ENCODE results near the gene ATAD3B.
"Not testable (repeated sequence)": the region's sequence is repeated elsewhere in the genome, so short reads cannot be mapped to it uniquely, and the experiment has no call there.

The ATAD3B gene

DNA sequence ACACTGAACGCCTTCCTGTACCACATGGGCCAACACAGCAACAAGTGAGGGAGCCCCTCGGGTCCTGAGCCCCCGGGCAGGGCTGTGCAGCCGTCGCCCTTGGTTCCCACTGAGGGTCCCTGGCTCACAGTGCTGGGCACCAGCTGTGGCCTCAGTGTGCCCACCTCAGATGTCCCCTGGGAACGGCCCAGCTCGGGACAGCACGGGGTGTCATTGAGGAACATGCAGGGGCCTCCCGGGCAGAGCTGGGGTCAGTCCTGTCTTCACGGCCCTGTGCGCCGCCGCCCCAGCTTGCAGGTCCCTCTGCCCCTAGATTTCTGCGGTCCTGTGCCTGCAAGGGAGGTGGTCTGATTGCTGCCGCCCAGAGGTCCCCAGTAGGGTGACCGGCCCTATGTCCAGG lies 17.7 kb downstream of the ATAD3B start:
- TF ChIP-seq, protein P1, sequence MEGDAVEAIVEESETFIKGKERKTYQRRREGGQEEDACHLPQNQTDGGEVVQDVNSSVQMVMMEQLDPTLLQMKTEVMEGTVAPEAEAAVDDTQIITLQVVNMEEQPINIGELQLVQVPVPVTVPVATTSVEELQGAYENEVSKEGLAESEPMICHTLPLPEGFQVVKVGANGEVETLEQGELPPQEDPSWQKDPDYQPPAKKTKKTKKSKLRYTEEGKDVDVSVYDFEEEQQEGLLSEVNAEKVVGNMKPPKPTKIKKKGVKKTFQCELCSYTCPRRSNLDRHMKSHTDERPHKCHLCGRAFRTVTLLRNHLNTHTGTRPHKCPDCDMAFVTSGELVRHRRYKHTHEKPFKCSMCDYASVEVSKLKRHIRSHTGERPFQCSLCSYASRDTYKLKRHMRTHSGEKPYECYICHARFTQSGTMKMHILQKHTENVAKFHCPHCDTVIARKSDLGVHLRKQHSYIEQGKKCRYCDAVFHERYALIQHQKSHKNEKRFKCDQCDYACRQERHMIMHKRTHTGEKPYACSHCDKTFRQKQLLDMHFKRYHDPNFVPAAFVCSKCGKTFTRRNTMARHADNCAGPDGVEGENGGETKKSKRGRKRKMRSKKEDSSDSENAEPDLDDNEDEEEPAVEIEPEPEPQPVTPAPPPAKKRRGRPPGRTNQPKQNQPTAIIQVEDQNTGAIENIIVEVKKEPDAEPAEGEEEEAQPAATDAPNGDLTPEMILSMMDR (conservative IDR thresholded peaks at IDR 0.05; ENCODE audit: low read depth, low read length): no peak
- Histone ChIP-seq H3K36me3 (ENCODE audit: insufficient read depth) (peaks cover 14% of the 10 kb centered on the region), H3K79me2 (ENCODE audit: insufficient read depth, low read depth) (no peaks in the 10 kb centered on the region; the same call in 1 of the 2 replicates), H3K4me3 (IDR thresholded peaks at IDR 0.05; ENCODE audit: insufficient read depth, low read depth, low read length) (no peak overlapping the region), H3K27me3 (ENCODE audit: insufficient read depth, low read depth) (no peaks in the 10 kb centered on the region), H3K4me2 (no peak overlapping the region), H3K9ac (no peak overlapping the region), H2AFZ (ENCODE audit: low read depth) (no peak overlapping the region), H3K27ac (no peak overlapping the region), H4K20me1 (ENCODE audit: insufficient read depth) (no peaks in the 10 kb centered on the region), H3K4me1 (ENCODE audit: low read depth, poor library complexity, severe bottlenecking) (no peaks in the 10 kb centered on the region)

DNA sequence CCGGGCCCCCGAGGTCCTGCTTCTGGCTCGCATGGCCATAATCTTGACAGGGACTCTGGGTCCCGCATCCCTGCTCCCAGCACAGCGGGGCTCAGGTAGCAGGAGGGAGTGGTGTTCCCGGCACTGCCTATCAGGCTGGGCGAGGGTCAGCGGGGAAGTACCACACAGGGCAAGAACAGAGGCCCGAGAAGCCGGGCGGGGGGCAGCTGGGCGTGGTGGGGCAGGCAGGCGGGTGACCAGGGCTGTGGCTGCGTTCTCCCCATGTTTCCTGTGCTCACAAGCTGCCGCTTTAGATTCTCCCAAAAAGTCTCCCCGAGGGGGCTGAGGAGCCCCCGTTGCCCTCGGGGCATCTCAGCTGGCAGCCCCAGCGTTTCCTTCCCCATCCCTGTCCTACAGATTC lies 18.3 kb downstream of the ATAD3B start:
- H3K36me3 ChIP-seq (ENCODE audit: insufficient read depth): peaks cover 13% of the 10 kb centered on the region
- no peak overlapping the region for H3K4me2 ChIP-seq
- TF ChIP-seq, protein P1 (conservative IDR thresholded peaks at IDR 0.05; ENCODE audit: low read depth, low read length): no peak

DNA sequence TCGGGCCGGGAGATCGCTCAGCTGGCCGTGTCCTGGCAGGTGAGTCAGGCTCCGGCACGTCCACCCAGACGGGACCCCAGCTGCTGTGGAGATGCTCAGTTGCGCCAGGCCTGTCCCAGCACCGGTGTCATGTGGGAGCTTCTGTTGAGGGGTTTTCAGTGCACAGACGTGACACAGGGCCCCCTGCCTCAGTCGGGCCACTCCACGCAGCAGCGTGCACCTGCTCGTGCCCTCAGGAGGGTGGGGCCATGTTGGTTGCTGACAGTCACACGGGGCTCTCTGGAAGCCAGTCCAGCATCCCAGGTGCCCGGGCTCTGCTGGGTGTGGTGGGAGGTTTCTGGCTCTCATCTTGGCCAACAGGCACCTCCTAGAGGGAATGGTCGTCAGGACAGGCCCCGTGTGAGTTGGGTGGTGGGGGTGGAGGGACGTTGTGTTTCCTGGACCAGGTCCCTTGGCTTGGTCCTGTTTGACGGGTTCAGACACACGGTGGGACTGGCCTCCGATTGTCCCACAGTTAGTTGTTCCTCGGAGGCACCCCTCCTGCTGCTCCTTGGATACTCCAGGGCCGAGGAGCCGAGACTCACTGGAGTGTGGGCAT lies 19.2 kb downstream of the ATAD3B start:
- Histone ChIP-seq H4K20me1 (ENCODE audit: insufficient read depth) (no peaks in the 10 kb centered on the region), H3K4me3 (IDR thresholded peaks at IDR 0.05; ENCODE audit: insufficient read depth, low read depth, low read length) (no peak overlapping the region), H3K4me2 (no peak overlapping the region), H3K9ac (no peak overlapping the region), H3K79me2 (ENCODE audit: insufficient read depth, low read depth) (no peaks in the 10 kb centered on the region), H3K36me3 (ENCODE audit: insufficient read depth) (peaks cover 13% of the 10 kb centered on the region), H3K27me3 (ENCODE audit: insufficient read depth, low read depth) (no peaks in the 10 kb centered on the region), H3K27ac (no peak overlapping the region), H2AFZ (ENCODE audit: low read depth) (no peak overlapping the region), H3K4me1 (ENCODE audit: low read depth, poor library complexity, severe bottlenecking) (no peaks in the 10 kb centered on the region)
- TF ChIP-seq, protein P1 (conservative IDR thresholded peaks at IDR 0.05; ENCODE audit: low read depth, low read length): no peak

More for the DNA sequence above, 18.3 kb downstream of the ATAD3B start:
- Histone ChIP-seq H3K27me3 (ENCODE audit: insufficient read depth, low read depth) (no peaks in the 10 kb centered on the region), H4K20me1 (ENCODE audit: insufficient read depth) (no peaks in the 10 kb centered on the region), H3K4me3 (IDR thresholded peaks at IDR 0.05; ENCODE audit: insufficient read depth, low read depth, low read length) (no peak overlapping the region), H3K9ac (no peak overlapping the region), H3K27ac (no peak overlapping the region), H2AFZ (ENCODE audit: low read depth) (no peak overlapping the region), H3K4me1 (ENCODE audit: low read depth, poor library complexity, severe bottlenecking) (no peaks in the 10 kb centered on the region), H3K79me2 (ENCODE audit: insufficient read depth, low read depth) (no peaks in the 10 kb centered on the region)

DNA sequence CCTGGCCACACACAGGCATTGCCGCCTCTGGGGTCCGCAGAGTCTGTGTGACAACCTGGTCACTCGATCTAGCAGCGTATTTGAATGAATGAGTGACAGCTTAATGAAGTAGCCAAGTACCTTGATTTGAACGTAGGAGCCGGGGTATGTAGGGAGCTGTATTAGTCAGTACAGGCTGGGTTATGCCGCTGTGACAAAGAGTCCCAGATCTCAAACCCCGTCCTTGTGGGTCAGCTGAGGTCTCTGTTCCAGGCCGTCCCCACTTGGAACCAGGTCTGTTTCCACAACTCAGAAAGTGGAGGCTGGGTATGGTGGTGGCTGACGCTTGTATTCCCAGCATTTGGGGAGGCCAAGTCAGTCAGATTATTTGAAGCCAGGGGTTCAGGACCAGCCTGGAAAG lies 20.0 kb downstream of the ATAD3B start:
- Histone ChIP-seq H3K27ac (no peak overlapping the region), H3K9ac (no peak overlapping the region), H3K4me1 (ENCODE audit: low read depth, poor library complexity, severe bottlenecking) (no peaks in the 10 kb centered on the region), H3K36me3 (ENCODE audit: insufficient read depth) (peaks cover 13% of the 10 kb centered on the region), H3K27me3 (ENCODE audit: insufficient read depth, low read depth) (no peaks in the 10 kb centered on the region), H3K4me2 (no peak overlapping the region), H2AFZ (ENCODE audit: low read depth) (no peak overlapping the region), H3K4me3 (IDR thresholded peaks at IDR 0.05; ENCODE audit: insufficient read depth, low read depth, low read length) (no peak overlapping the region), H3K79me2 (ENCODE audit: insufficient read depth, low read depth) (no peaks in the 10 kb centered on the region), H4K20me1 (ENCODE audit: insufficient read depth) (no peaks in the 10 kb centered on the region)
- TF ChIP-seq, protein P1 (conservative IDR thresholded peaks at IDR 0.05; ENCODE audit: low read depth, low read length): no peak

DNA sequence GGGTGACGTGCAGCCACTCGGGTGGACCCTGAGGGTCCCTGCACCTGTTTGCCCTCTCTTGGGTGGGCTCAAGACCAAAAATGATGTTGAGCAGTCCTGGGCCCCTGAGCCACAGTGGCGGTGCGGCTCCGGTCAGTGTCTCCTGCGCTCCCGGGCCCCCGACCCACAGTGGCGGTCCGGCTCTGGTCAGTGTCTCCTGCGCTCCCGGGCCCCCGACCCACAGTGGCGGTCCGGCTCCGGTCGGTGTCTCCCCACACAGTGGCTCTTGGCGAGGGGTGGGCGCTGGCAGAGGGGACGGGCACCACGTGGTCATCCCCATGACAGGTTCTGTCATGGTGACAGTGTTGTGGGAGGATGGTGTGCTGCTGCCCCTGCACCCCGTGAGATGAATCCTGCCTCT lies 22.7 kb downstream of the ATAD3B start:
- not testable (repeated sequence) for H3K27ac ChIP-seq; H3K4me2 ChIP-seq; H3K79me2 ChIP-seq (ENCODE audit: insufficient read depth, low read depth); H3K36me3 ChIP-seq (ENCODE audit: insufficient read depth); H4K20me1 ChIP-seq (ENCODE audit: insufficient read depth); H2AFZ ChIP-seq (ENCODE audit: low read depth); H3K4me1 ChIP-seq (ENCODE audit: low read depth, poor library complexity, severe bottlenecking); H3K4me3 ChIP-seq (IDR thresholded peaks at IDR 0.05; ENCODE audit: insufficient read depth, low read depth, low read length); H3K9ac ChIP-seq; H3K27me3 ChIP-seq (ENCODE audit: insufficient read depth, low read depth)

DNA sequence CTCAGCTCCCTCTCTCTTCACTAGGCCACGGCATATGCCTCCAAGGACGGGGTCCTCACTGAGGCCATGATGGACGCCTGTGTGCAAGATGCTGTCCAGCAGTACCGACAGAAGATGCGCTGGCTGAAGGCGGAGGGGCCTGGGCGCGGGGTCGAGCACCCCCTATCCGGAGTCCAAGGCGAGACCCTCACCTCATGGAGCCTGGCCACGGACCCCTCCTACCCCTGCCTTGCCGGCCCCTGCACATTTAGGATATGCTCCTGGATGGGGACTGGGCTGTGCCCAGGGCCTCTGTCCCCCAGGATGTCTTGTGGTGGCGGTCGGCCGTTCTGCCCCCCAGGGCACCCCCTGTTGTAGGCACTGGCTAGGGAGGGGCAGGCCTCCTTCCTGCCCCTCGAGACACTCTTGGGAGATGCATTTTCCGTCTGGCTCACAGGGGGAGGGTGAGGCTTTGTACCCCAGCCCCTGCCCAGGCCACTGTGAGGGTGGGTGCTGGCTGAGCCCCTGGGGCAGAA lies 24.0 kb downstream of the ATAD3B start:
- H3K4me2 ChIP-seq; H3K9ac ChIP-seq; H3K36me3 ChIP-seq (ENCODE audit: insufficient read depth); H2AFZ ChIP-seq (ENCODE audit: low read depth); H3K4me1 ChIP-seq (ENCODE audit: low read depth, poor library complexity, severe bottlenecking); H3K27ac ChIP-seq; H3K79me2 ChIP-seq (ENCODE audit: insufficient read depth, low read depth); H3K4me3 ChIP-seq (IDR thresholded peaks at IDR 0.05; ENCODE audit: insufficient read depth, low read depth, low read length); H4K20me1 ChIP-seq (ENCODE audit: insufficient read depth); H3K27me3 ChIP-seq (ENCODE audit: insufficient read depth, low read depth): not testable (repeated sequence)
